Transverse colon (tissue), 3 donors: ENCODE results near the gene PPP2R2C.

Source experiments
- CTCF ChIP-seq, 5 experiments: fragments of 200-600 bp in 3 of 5; fragments of 450-650 bp in 2 of 5; sonication (generic) in 3 of 5; IDR thresholded peaks; 1 replicate in 2 of 5; 2 replicates in 3 of 5; pipeline ENCODE4 v1.5.1; 2016 to 2017; ENCODE audit warnings: antibody characterized with exemption in 5 of 5, inconsistent platforms in 3 of 5, mild to moderate bottlenecking in 2 of 5, moderate library complexity in 1 of 5
- POLR2A ChIP-seq: fragments of 450-650 bp; IDR thresholded peaks from one replicate; pipeline ENCODE4 v1.6.1; 2016; ENCODE audit warnings: antibody characterized with exemption, mild to moderate bottlenecking, moderate library complexity

- no peak for TF ChIP-seq POLR2A
- no peak for TF ChIP-seq CTCF (IDR thresholded peaks at IDR 0.05)
Measured at GRCh38 chr4:6371812-6372211, 100.6 kb downstream of the PPP2R2C start.
